Stomach (tissue), 9 donors: Measurements from ENCODE around the gene STRADB. TPM values are rescaled to one million over a fixed set of nuclear protein-coding genes. Genes with fewer than 3 reads are reported as not detected.

Source experiments
- DNase-seq, 2 donors: peaks; one replicate each; pipeline versions ENCODE4 v3.0.0 to v3.0.0-alpha.2; 2013 to 2019
- H3K27ac ChIP-seq, 5 donors: fragments of 200-600 bp in 4 of 5; sonication (generic) in 4 of 5; one replicate each; pipeline ENCODE4 v1.5.1; 2013 to 2019; ENCODE audit warnings: mild to moderate bottlenecking in 1 of 5, moderate library complexity in 1 of 5
- H3K27me3 ChIP-seq, 3 donors: fragments of 200-600 bp; sonication (generic); one replicate each; pipeline ENCODE4 v1.5.1; 2017 to 2019; ENCODE audit warnings: mixed run types in 1 of 3
- H3K36me3 ChIP-seq, 4 donors: fragments of 200-600 bp; sonication (generic); 1 replicate in 3 of 4; 2 replicates in 1 of 4; pipeline ENCODE4 v1.5.1; 2016 to 2019
- H3K4me1 ChIP-seq, 4 donors: fragments of 200-600 bp; sonication (generic); one replicate each; pipeline ENCODE4 v1.5.1; 2016 to 2019
- H3K4me3 ChIP-seq, 4 donors: fragments of 200-600 bp; sonication (generic) in 3 of 4; one replicate each; pipeline ENCODE4 v1.5.1; 2016 to 2019; ENCODE audit warnings: mild to moderate bottlenecking in 1 of 4
- H3K9me3 ChIP-seq, 4 donors: fragments of 200-600 bp; sonication (generic); one replicate each; pipeline ENCODE4 v1.5.1; 2016 to 2019
- CTCF ChIP-seq, 7 experiments: fragments of 450-650 bp in 4 of 7; fragments of 200-600 bp in 3 of 7; sonication (generic) in 3 of 7; IDR thresholded peaks; one replicate each; pipeline ENCODE4 v1.5.1; 2016 to 2019; ENCODE audit warnings: antibody characterized with exemption in 7 of 7, control low read depth in 2 of 7, mild to moderate bottlenecking in 1 of 7
- EP300 ChIP-seq: sonication (generic); formaldehyde crosslinking; IDR thresholded peaks from one replicate; pipeline ENCODE4 v1.6.1; 2017; ENCODE audit warnings: antibody characterized with exemption
- POLR2A ChIP-seq, 4 donors: fragments of 450-650 bp; IDR thresholded peaks; one replicate each; pipeline ENCODE4 v1.6.1; 2016; ENCODE audit warnings: antibody characterized with exemption in 4 of 4, control low read depth in 2 of 4, mild to moderate bottlenecking in 1 of 4, moderate library complexity in 1 of 4
- POLR2AphosphoS5 ChIP-seq, 3 donors: sonication (generic); formaldehyde crosslinking; IDR thresholded peaks; one replicate each; pipeline ENCODE4 v1.6.1; 2016; ENCODE audit warnings: antibody characterized with exemption in 3 of 3
- WGBS, 5 donors: extraction: QIAGEN DNeasy Blood & Tissue Kit in 3 of 5; methylation state at CpG; one replicate each; pipeline versions ENCODE4 v1.1.5 to v1.1.7; 2013 to 2018; 5-methylcytosine and 5-hydroxymethylcytosine counted together
- intact Hi-C: fragments of 100-400 bp; cut with DNase I; formaldehyde crosslinking; loops from one replicate; pipeline ENCODE4 v1.15.1; 2023; ENCODE audit warnings: low total_unique reads
- polyA plus RNA-seq, 3 donors: library from polyadenylated mRNA; stranded (reverse); fragments of 200-250 nt; gene quantifications; one replicate each; pipeline ENCODE4 v1.2.3, GENCODE V29; 2013
- total RNA-seq, 5 donors: library from RNA; depleted of rRNA; stranded (reverse); fragments of >200 nt; gene quantifications; one replicate each; pipeline versions ENCODE4 v1.1.0 to v1.2.3, GENCODE V29; 2014 to 2016
- donor health status: healthy with polysubstance abuse.
- donor health status: Bipolar disorder and iron deficiency.
- donor health status: healthy.

Gene STRADB
- total and polyA plus RNA-seq, 8 donors: 7.9 to 93.4 (median 22.9) TPM

GRCh38 chr2:201467666-201468065 is 16.1 kb downstream of the STRADB start:
- Histone ChIP-seq H3K27me3 (no peaks in the 10 kb centered on the region), H3K9me3 (no peaks in the 10 kb centered on the region), H3K4me1 (peaks cover 0 to 12% (median 8%) of the 10 kb centered on the region in 4 donors), H3K4me3 (no peak overlapping the region), H3K36me3 (peaks cover 7 to 92% (median 66%) of the 10 kb centered on the region in 4 donors), H3K27ac (no peak overlapping the region)
- no peak for DNase-seq
- intact Hi-C loops: no loop called here
- no peak for TF ChIP-seq EP300
- TF ChIP-seq POLR2A (IDR thresholded peaks at IDR 0.05): no peak
- no peak for TF ChIP-seq CTCF (IDR thresholded peaks at IDR 0.05)
- no peak for TF ChIP-seq POLR2AphosphoS5 (IDR thresholded peaks at IDR 0.05)

- intact Hi-C loops: no loop called here
- no peak for TF ChIP-seq POLR2A (IDR thresholded peaks at IDR 0.05)
- no peak for TF ChIP-seq CTCF (IDR thresholded peaks at IDR 0.05)
- no peak for TF ChIP-seq POLR2AphosphoS5 (IDR thresholded peaks at IDR 0.05)
- no peak for TF ChIP-seq EP300
- DNase-seq: no peak
- H3K4me3 ChIP-seq: no peak overlapping the region
- WGBS, 5 donors: 83 to 90% (median 86%) methylated on average over 9 of the region's 9 CpGs
- peaks cover 6 to 93% (median 78%) of the 10 kb centered on the region in 4 donors for H3K36me3 ChIP-seq
- H3K27ac ChIP-seq: no peak overlapping the region
- H3K4me1 ChIP-seq: peaks cover 0 to under 1% (median 0%) of the 10 kb centered on the region in 4 donors
- H3K27me3 ChIP-seq: no peaks in the 10 kb centered on the region
- no peaks in the 10 kb centered on the region for H3K9me3 ChIP-seq
Observed at GRCh38 chr2:201470821-201471731, 19.5 kb downstream of the STRADB start.

- TF ChIP-seq EP300 (no peak), POLR2A (IDR thresholded peaks at IDR 0.05) (no peak), POLR2AphosphoS5 (IDR thresholded peaks at IDR 0.05) (no peak), CTCF (IDR thresholded peaks at IDR 0.05) (no peak)
- Histone ChIP-seq H3K9me3 (no peaks in the 10 kb centered on the region), H3K27me3 (no peaks in the 10 kb centered on the region), H3K4me1 (no peaks in the 10 kb centered on the region), H3K36me3 (peaks cover 6 to 90% (median 83%) of the 10 kb centered on the region in 4 donors), H3K4me3 (no peak overlapping the region), H3K27ac (no peak overlapping the region)
- intact Hi-C loops: no loop called here
- 44 to 66% (median 57%) methylated on average over 3 of the region's 3 CpGs for WGBS, 5 donors
- no peak for DNase-seq
Observed at GRCh38 chr2:201471732-201472393, 20.3 kb downstream of the STRADB start.

GRCh38 chr2:201472411-201472810 is 20.9 kb downstream of the STRADB start:
- 78 to 88% (median 86%) methylated on average over 3 of the region's 3 CpGs for WGBS, 5 donors
- intact Hi-C loops: no loop called here
- no peak for TF ChIP-seq POLR2A (IDR thresholded peaks at IDR 0.05)
- no peak for TF ChIP-seq POLR2AphosphoS5 (IDR thresholded peaks at IDR 0.05)
- no peak for TF ChIP-seq EP300
- no peak for TF ChIP-seq CTCF (IDR thresholded peaks at IDR 0.05)
- H3K36me3 ChIP-seq: peaks cover 6 to 89% (median 82%) of the 10 kb centered on the region in 4 donors
- DNase-seq: no peak
- no peak overlapping the region for H3K4me3 ChIP-seq
- no peaks in the 10 kb centered on the region for H3K4me1 ChIP-seq
- H3K27me3 ChIP-seq: no peaks in the 10 kb centered on the region
- H3K9me3 ChIP-seq: no peaks in the 10 kb centered on the region
- H3K27ac ChIP-seq: no peak overlapping the region
